GM12878 (cell line): ENCODE results near the gene TMEM266. TPM values are rescaled to one million over a fixed set of nuclear protein-coding genes. Genes with fewer than 3 reads are reported as not detected.

Source experiments
- ATAC-seq: fragments of 200-7000 bp; cut with Tn5 transposase; 3 replicates; pipeline ENCODE4 v1.9.1; 2020; ENCODE audit warnings: mild to moderate bottlenecking, moderate library complexity
- BruUV-seq: library from RNA; stranded (reverse); fragments of 400-500 nt; replicated peaks from 2 replicates; lab custom pipeline; 2021; lab: Mats Ljungman, UMichigan
- CTCF ChIA-PET: fragments of 300-600 bp; sonication (Branson Sonifier 250); formaldehyde crosslinking; extraction: SDS; loops from one replicate; lab custom pipeline; 2021; ENCODE audit warnings: inconsistent platforms; lab: Yijun Ruan, JAX
- POLR2A ChIA-PET: fragments of 350-600 bp; formaldehyde crosslinking; extraction: SDS; loops from one replicate; lab custom pipeline; 2021; ENCODE audit warnings: inconsistent platforms; lab: Charles Lee
- RAD21 ChIA-PET: fragments of 300-600 bp; sonication (Branson Sonifier 250); formaldehyde crosslinking; loops from one replicate; lab custom pipeline; 2023; ENCODE audit warnings: antibody characterized with exemption; ENCODE audit not compliant: unreplicated experiment; lab: Charles Lee
- SMC1A ChIA-PET: fragments of 300-600 bp; sonication (Branson Sonifier 250); formaldehyde crosslinking; loops from one replicate; lab custom pipeline; 2023; ENCODE audit not compliant: unreplicated experiment, uncharacterized antibody; lab: Charles Lee
- DNase-seq: peaks from one replicate; pipeline ENCODE4 v3.0.0-alpha.2; 2011; ENCODE audit warnings: low read depth, low spot score
- FAIRE-seq: peaks from 3 replicates; lab custom pipeline; 2011; peaks lifted over from hg19 to GRCh38; lab: Jason Lieb, UNC
- H2AFZ ChIP-seq: 2 replicates; pipeline ENCODE4 v1.6.0; 2011; ENCODE audit warnings: low read depth, low read length, control low read depth; ENCODE audit not compliant: control insufficient read depth
- H3K27ac ChIP-seq: 2 replicates; pipeline ENCODE4 v1.5.1; 2011; ENCODE audit warnings: control low read depth; ENCODE audit not compliant: control insufficient read depth, insufficient read depth
- H3K27me3 ChIP-seq, 2 experiments: replicated peaks in 1 of 2; 2 replicates each; pipeline versions ENCODE4 v1.6.0 to v1.6.1; 2011; ENCODE audit warnings: low read length in 1 of 2; ENCODE audit not compliant: control insufficient read depth in 2 of 2, insufficient read depth in 2 of 2
- H3K36me3 ChIP-seq, 2 experiments: 2 replicates each; pipeline ENCODE4 v1.5.1; 2011; ENCODE audit warnings: low read length in 1 of 2; ENCODE audit not compliant: control insufficient read depth in 2 of 2, insufficient read depth in 2 of 2
- H3K4me1 ChIP-seq: 2 replicates; pipeline ENCODE4 v1.6.1; 2011; ENCODE audit warnings: mild to moderate bottlenecking, low read length, moderate library complexity, mixed read lengths; ENCODE audit not compliant: control insufficient read depth, insufficient read depth
- H3K4me2 ChIP-seq: 2 replicates; pipeline ENCODE4 v1.6.0; 2011; ENCODE audit warnings: control low read depth; ENCODE audit not compliant: control insufficient read depth, insufficient read depth
- H3K4me3 ChIP-seq: fragments of 200-600 bp; sonication (generic); 2 replicates; pipeline ENCODE4 v1.5.1; 2016
- H3K79me2 ChIP-seq: 2 replicates; pipeline ENCODE4 v1.6.0; 2011; ENCODE audit warnings: low read length; ENCODE audit not compliant: control insufficient read depth, insufficient read depth
- H3K9ac ChIP-seq: 2 replicates; pipeline ENCODE4 v1.8.0; 2011; ENCODE audit warnings: low read length, control low read depth, mixed read lengths; ENCODE audit not compliant: control insufficient read depth, insufficient read depth
- H3K9me3 ChIP-seq: replicated peaks from 3 replicates; pipeline ENCODE4 v1.5.1; 2011; ENCODE audit warnings: mild to moderate bottlenecking, low read length; ENCODE audit not compliant: control insufficient read depth, insufficient read depth
- H4K20me1 ChIP-seq: 2 replicates; pipeline ENCODE4 v1.6.0; 2011; ENCODE audit not compliant: control insufficient read depth, insufficient read depth
- ATF3 ChIP-seq: IDR thresholded peaks from 2 replicates; pipeline ENCODE4 v1.6.1; 2011; ENCODE audit warnings: low read depth, mild to moderate bottlenecking, low read length, moderate library complexity, borderline replicate concordance; ENCODE audit errors: extremely low read depth
- CBX3 ChIP-seq: fragments of 200-600 bp; sonication (generic); IDR thresholded peaks from 2 replicates; pipeline ENCODE4 v1.6.1; 2016; ENCODE audit warnings: low read depth, borderline replicate concordance
- E4F1 ChIP-seq: fragments of 450-650 bp; IDR thresholded peaks from 2 replicates; pipeline ENCODE4 v1.6.1; 2018; ENCODE audit warnings: borderline replicate concordance, mild to moderate bottlenecking; ENCODE audit not compliant: partially characterized antibody
- FOS ChIP-seq: IDR thresholded peaks from 3 replicates; pipeline ENCODE4 v1.6.1; 2011; ENCODE audit warnings: borderline replicate concordance; ENCODE audit not compliant: insufficient read length; ENCODE audit errors: extremely low read depth
- LARP7 ChIP-seq: fragments of 450-650 bp; IDR thresholded peaks from 2 replicates; pipeline ENCODE4 v1.6.1; 2017; ENCODE audit warnings: mild to moderate bottlenecking
- NBN ChIP-seq: fragments of 450-650 bp; IDR thresholded peaks from 2 replicates; pipeline ENCODE4 v1.6.1; 2016
- RAD21 ChIP-seq: IDR thresholded peaks from 2 replicates; pipeline ENCODE4 v1.6.1; 2011; ENCODE audit warnings: mild to moderate bottlenecking, low read depth, low read length, moderate library complexity; ENCODE audit not compliant: insufficient read depth
- RAD51 ChIP-seq: fragments of 450-650 bp; IDR thresholded peaks from 2 replicates; pipeline ENCODE4 v1.6.1; 2016; ENCODE audit warnings: moderate library complexity, mild to moderate bottlenecking, inconsistent platforms
- RB1 ChIP-seq: fragments of 450-650 bp; formaldehyde crosslinking; IDR thresholded peaks from 2 replicates; pipeline ENCODE4 v1.6.1; 2017; ENCODE audit warnings: mild to moderate bottlenecking, borderline replicate concordance
- RBBP5 ChIP-seq: fragments of 200-600 bp; sonication (generic); conservative IDR thresholded peaks from 2 replicates; pipeline ENCODE4 v1.6.1; 2016
- WRNIP1 ChIP-seq: IDR thresholded peaks from 2 replicates; pipeline ENCODE4 v1.6.1; 2011; ENCODE audit warnings: low read depth, low read length, improper control_type of control experiment, borderline replicate concordance
- YBX1 ChIP-seq: fragments of 450-650 bp; IDR thresholded peaks from 2 replicates; pipeline ENCODE4 v1.6.1; 2016; ENCODE audit warnings: antibody characterized with exemption
- ZNF207 ChIP-seq: fragments of 450-650 bp; IDR thresholded peaks from 2 replicates; pipeline ENCODE4 v1.6.1; 2014; ENCODE audit warnings: antibody characterized with exemption, mild to moderate bottlenecking, borderline replicate concordance
- ZZZ3 ChIP-seq: IDR thresholded peaks from 2 replicates; pipeline ENCODE4 v1.6.1; 2011; ENCODE audit warnings: low read depth; ENCODE audit not compliant: control insufficient read depth, insufficient read length
- WGBS: methylation state at CpG from one replicate; pipeline ENCODE4 v1.1.6; 2016; ENCODE audit warnings: low lambda C conversion rate; ENCODE audit not compliant: insufficient replicate concordance, insufficient coverage; ENCODE audit errors: missing lambda C conversion rate; 5-methylcytosine and 5-hydroxymethylcytosine counted together
- in situ Hi-C: fragments of 300-500 bp; cut with MboI; formaldehyde crosslinking; loops from 9 replicates; pipeline ENCODE4 v1.14.3; 2018; ENCODE audit warnings: mixed read lengths
- intact Hi-C: fragments of 100-400 bp; cut with micrococcal nuclease; formaldehyde crosslinking; loops from one replicate; pipeline ENCODE4 v1.14.2; 2022; ENCODE audit not compliant: unreplicated experiment
- polyA plus RNA-seq, 11 experiments: library from polyadenylated mRNA; depleted of rRNA in 4 of 11; unstranded in 6 of 11; stranded (reverse) in 5 of 11; fragments of >200 nt; fragmentation: Nextera tagmentation in 4 of 11; fragmentation: Illumina TruSeq in 1 of 11; extraction: Ambion mirVana in 4 of 11; extraction: Trizol in 1 of 11; gene quantifications; 1 replicate in 1 of 11; 2 replicates in 10 of 11; pipeline versions ENCODE4 v1.2.1 to v1.2.3, GENCODE V29; 2011 to 2016; ENCODE audit warnings: inconsistent platforms in 2 of 11, missing spikeins in 2 of 11, low read depth in 1 of 11
- total RNA-seq, 4 experiments: library from RNA; depleted of rRNA in 3 of 4; stranded (reverse); fragments of >200 nt in 3 of 4; fragmentation: Illumina TruSeq in 1 of 4; extraction: Trizol in 1 of 4; gene quantifications; 2 replicates each; pipeline versions ENCODE4 v1.2.1 to v1.2.3, GENCODE V29; 2013 to 2021
- TF ChIP-seq, protein P1 (sequence below), 3 experiments: IDR thresholded peaks in 2 of 3; conservative IDR thresholded peaks in 1 of 3; 2 replicates each; pipeline ENCODE4 v1.5.1; 2011; ENCODE audit warnings: low read depth in 3 of 3, low read length in 3 of 3, mild to moderate bottlenecking in 3 of 3, control low read depth in 2 of 3, moderate library complexity in 2 of 3, inconsistent platforms in 1 of 3, mixed read lengths in 1 of 3; ENCODE audit not compliant: control insufficient read depth in 2 of 3, insufficient read depth in 1 of 3; ENCODE audit errors: extremely low read depth in 1 of 3

TMEM266 gene
- total and polyA plus RNA-seq, 10 of the 15 experiments (the other 5 are each of a cell fraction or from before 2014, with no cell fraction given), result 0.11 to 0.70 (median 0.39) TPM

- BruUV-seq, result no TSS peak
- ChIA-PET RAD21 (no interaction called here), POLR2A (no interaction called here)
Measured at GRCh38 chr15:76172782-76173181, 113.0 kb downstream of the TMEM266 start.

More at GRCh38 chr15:76172782-76173181, 113.0 kb downstream of the TMEM266 start:
- intact Hi-C loops (no loop called here), in situ Hi-C loops (no loop called here)
- WGBS, result 70% methylated on average over 16 of the region's 16 CpGs
- H3K9me3 ChIP-seq, result no peaks in the 10 kb centered on the region
- ChIA-PET CTCF (no interaction called here), SMC1A (no interaction called here)
- FAIRE-seq (no peak), DNase-seq (no peak), ATAC-seq (no peak)
- peaks cover 0 to 1% of the 10 kb centered on the region in 2 experiments; a peak in 2 of 4 replicates for H3K27me3 ChIP-seq
- TF ChIP-seq FOS (no peak), RBBP5 (no peak), RAD51 (no peak), ZNF207 (no peak), E4F1 (no peak), YBX1 (no peak), RAD21 (no peak), NBN (no peak), ATF3 (no peak), ZZZ3 (no peak), LARP7 (no peak), RB1 (no peak), WRNIP1 (no peak), CBX3 (no peak)
- TF ChIP-seq, protein P1, sequence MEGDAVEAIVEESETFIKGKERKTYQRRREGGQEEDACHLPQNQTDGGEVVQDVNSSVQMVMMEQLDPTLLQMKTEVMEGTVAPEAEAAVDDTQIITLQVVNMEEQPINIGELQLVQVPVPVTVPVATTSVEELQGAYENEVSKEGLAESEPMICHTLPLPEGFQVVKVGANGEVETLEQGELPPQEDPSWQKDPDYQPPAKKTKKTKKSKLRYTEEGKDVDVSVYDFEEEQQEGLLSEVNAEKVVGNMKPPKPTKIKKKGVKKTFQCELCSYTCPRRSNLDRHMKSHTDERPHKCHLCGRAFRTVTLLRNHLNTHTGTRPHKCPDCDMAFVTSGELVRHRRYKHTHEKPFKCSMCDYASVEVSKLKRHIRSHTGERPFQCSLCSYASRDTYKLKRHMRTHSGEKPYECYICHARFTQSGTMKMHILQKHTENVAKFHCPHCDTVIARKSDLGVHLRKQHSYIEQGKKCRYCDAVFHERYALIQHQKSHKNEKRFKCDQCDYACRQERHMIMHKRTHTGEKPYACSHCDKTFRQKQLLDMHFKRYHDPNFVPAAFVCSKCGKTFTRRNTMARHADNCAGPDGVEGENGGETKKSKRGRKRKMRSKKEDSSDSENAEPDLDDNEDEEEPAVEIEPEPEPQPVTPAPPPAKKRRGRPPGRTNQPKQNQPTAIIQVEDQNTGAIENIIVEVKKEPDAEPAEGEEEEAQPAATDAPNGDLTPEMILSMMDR (IDR thresholded peaks at IDR 0.05 in 2 of 3, conservative IDR thresholded peaks at IDR 0.05 in 1 of 3; ENCODE audit: control insufficient read depth in 2 of 3, extremely low read depth in 1 of 3, insufficient read depth in 1 of 3, low read depth in 3 of 3, low read length in 3 of 3), result no peak
- no peaks in the 10 kb centered on the region; the same call in 1 of the 2 replicates for H4K20me1 ChIP-seq
- H3K4me2 ChIP-seq, result no peak overlapping the region
- H3K27ac ChIP-seq, result no peak overlapping the region
- no peak overlapping the region for H3K9ac ChIP-seq
- no peak overlapping the region for H2AFZ ChIP-seq
- no peaks in the 10 kb centered on the region for H3K36me3 ChIP-seq
- no peaks in the 10 kb centered on the region for H3K79me2 ChIP-seq
- no peaks in the 10 kb centered on the region for H3K4me1 ChIP-seq
- no peak overlapping the region for H3K4me3 ChIP-seq
